ENCODE measurements around the gene PLIN4. TPM values are rescaled to one million over a fixed set of nuclear protein-coding genes. Genes with fewer than 3 reads are reported as not detected.
A peak's percentile ranks its signal among the peaks of the same experiment; 100 is the strongest.

The PLIN4 gene
- total RNA-seq, 1 donor = 0.43 TPM

DNA sequence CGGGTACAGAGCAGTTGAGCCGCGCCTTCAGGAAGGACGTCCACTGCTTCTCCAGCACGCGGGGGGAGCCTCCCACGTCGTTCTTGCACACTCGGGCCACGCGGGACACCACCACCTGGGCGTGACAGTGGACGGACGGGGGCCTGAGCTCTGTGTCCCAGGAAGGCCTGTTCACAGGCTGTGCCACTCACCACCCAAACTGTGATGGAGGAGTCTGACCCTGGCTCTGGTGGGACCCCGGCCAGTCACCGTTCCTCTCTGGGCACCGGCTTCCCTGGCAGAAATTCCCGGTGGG is 34.2 kb upstream of the PLIN4 start:
- TF ChIP-seq, protein P1, sequence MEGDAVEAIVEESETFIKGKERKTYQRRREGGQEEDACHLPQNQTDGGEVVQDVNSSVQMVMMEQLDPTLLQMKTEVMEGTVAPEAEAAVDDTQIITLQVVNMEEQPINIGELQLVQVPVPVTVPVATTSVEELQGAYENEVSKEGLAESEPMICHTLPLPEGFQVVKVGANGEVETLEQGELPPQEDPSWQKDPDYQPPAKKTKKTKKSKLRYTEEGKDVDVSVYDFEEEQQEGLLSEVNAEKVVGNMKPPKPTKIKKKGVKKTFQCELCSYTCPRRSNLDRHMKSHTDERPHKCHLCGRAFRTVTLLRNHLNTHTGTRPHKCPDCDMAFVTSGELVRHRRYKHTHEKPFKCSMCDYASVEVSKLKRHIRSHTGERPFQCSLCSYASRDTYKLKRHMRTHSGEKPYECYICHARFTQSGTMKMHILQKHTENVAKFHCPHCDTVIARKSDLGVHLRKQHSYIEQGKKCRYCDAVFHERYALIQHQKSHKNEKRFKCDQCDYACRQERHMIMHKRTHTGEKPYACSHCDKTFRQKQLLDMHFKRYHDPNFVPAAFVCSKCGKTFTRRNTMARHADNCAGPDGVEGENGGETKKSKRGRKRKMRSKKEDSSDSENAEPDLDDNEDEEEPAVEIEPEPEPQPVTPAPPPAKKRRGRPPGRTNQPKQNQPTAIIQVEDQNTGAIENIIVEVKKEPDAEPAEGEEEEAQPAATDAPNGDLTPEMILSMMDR (IDR thresholded peaks at IDR 0.05; ENCODE audit: insufficient read depth, low read depth, low read length) = no peak
- DNase-seq (ENCODE audit: low read depth) = no peak
- no peak overlapping the region for H3K4me3 ChIP-seq (ENCODE audit: low read depth, low read length)

DNA sequence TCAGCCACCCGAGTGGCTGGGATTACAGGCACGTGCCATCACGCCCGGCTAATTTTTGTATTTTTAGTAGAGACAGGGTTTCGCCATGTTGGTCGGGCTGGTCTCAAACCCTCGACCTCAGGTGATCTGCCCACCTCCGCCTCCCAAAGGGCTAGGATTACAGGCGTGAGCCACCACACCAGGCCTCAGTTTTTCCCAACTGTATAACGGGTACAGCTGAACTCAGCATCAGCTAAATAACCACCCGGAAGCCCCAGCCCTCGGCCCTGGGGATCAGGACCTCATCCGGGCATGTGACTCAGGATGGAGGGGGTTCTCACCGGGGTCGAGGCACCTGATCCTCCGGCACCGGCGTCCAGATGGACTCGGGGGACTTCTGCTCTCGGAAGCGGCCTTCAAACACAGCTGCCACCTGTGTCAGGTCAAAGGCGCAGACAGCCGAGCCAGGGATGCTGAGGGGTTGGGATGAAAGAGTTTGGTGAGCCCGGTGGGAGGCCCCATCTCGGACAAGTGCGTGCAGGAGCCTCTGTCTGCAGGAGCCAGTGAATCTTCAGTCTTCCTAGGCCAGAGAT is 32.3 kb upstream of the PLIN4 start:
- TF ChIP-seq, protein P1 (IDR thresholded peaks at IDR 0.05; ENCODE audit: insufficient read depth, low read depth, low read length) = no peak
- no peak for DNase-seq (ENCODE audit: low read depth)
- H3K4me3 ChIP-seq (ENCODE audit: low read depth, low read length) = no peak overlapping the region

DNA sequence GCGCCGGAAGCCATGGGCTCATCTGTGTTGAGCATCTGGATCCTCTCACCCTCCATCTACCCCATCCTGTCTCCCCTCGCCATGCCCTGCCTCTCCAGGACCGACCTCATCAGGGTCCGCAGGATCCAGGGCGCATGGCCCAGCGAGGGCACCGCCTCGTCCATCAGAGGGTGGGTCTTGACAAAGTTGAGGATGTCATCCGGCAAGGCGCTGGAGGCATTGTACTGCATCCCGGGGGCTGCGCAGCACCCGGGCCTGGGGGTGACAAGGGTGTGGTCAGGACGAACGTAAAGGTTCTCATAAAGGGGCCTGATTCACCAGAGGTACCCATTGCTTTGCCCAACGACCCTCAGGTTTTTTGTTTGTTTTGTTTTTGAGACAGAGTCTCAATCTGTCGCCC is 31.7 kb upstream of the PLIN4 start:
- H3K4me3 ChIP-seq (ENCODE audit: low read depth, low read length) = no peak overlapping the region
- no peak for DNase-seq (ENCODE audit: low read depth)
- TF ChIP-seq, protein P1 (IDR thresholded peaks at IDR 0.05; ENCODE audit: insufficient read depth, low read depth, low read length) = no peak

DNA sequence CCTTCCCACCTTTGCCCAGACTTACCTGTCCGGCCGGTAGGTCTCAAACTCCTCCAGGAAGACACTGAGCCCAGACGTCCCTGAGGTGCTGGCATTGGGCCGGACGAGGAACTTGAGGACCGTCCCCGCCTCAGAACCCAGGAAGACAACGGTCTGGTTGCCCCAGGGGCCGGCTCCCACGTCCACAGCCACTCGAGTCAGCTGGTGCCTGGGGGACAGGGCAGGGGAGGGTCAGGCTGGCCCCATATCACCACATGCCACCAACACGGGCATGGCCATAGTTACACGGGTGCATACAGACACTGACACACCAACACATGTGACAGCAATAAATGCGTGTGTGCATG is 29.9 kb upstream of the PLIN4 start:
- H3K4me3 ChIP-seq (ENCODE audit: low read depth, low read length) = no peak overlapping the region
- TF ChIP-seq, protein P1 (IDR thresholded peaks at IDR 0.05; ENCODE audit: insufficient read depth, low read depth, low read length) = no peak
- no peak for DNase-seq (ENCODE audit: low read depth)

DNA sequence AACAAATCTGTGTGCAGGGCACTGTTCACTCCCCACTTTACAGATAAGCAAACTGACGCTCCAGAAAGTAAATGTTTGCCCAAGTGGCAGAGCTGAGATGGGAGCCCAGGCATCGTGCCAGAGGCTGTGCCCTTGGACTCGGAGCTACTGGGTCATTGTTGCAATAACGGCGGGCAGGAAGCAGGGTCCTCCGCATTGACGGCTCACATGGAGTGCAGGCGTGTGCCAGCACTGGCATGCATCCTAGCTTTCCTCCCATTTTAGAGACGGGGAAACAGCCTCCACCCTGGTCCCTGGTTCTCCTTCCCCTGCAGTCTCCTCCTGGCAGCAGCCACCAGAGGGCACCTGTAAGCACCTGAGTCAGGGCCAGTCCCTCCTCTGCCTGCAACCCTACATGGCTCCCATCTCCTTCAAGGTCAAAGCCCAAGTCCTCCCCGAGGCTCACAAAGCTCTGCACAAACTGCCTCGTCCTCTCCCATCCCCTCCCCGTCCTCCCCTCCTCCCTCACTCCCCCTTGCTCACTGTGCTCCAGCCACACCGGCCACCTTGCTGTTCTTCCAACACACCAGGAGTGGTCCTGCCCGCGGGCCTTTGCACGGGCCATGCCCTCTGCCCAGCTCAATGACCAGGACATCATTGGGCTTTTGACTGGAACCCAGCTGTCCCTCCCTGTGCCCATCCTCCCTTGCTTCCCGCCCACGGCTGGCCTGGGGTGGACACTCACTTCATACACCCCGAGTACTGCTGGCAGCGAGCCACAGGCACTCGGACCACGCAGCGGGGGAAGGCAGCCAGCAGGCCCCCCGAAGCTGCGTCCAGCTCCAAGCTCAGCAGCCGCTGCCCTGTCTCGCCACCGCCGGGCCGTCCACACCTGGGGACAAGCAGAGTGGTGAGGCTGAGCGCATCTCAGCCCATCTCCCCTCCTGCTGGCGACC is 29.3 kb upstream of the PLIN4 start:
- no peak for DNase-seq (ENCODE audit: low read depth)
- H3K4me3 ChIP-seq (ENCODE audit: low read depth, low read length) = no peak overlapping the region
- TF ChIP-seq, protein P1 (IDR thresholded peaks at IDR 0.05; ENCODE audit: insufficient read depth, low read depth, low read length) = peak; percentile 23

DNA sequence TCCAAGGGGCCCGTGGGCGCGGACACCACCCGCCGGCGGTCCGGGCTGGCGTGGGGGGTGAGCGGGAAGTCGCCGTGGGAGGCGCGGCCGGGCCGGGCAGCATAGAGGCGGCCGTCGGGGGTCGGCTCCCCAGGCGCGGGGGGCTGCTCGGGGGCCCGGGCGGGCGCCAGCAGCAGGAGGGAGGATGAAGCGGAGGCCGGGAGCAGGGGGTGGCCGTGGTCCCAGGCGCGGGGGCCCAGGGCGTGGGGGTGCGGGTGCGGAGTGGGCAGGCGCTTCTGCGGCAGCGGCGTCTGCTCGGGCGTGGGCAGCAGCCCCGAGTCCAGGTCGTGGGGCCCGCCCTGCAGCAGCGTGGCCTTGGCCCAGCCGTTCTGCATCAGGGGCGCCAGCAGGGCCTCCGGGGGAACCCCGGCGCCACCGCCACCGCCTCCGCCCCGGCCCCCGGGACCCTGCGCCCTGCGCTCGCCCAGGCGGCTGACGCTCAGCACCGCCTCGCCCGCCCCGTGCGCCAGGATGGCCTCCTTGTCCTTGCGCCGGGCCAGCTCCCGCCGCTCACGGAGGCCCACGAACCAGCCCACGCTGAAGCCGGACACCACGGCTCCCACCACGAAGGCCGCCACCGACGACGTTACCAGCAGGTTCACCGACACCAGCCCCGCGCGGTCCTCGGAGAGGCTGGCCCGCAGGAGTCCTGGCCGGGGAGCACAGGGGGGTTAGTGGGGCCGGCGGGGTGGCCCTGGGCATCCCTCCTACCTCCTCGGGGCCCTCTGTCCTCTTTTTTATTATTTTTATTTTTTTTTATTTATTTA is 25.8 kb upstream of the PLIN4 start:
- TF ChIP-seq, protein P1 (IDR thresholded peaks at IDR 0.05; ENCODE audit: insufficient read depth, low read depth, low read length) = no peak
- DNase-seq (ENCODE audit: low read depth) = no peak

More for the DNA sequence above, 25.8 kb upstream of the PLIN4 start:
- no peak overlapping the region for H3K4me3 ChIP-seq (ENCODE audit: low read depth, low read length)

Data from fibroblast of villous mesenchyme (primary cell).